Stimulated activated CD8-positive, alpha-beta memory T cell treated with anti-CD3 and anti-CD28 coated beads, Interleukin-4, amount 100 ng/mL, for 48 hours (primary cell): ENCODE measurements around the gene PLXNA4.

Experiments
- DNase-seq: peaks from one replicate; pipeline ENCODE4 v3.0.0-alpha.2; 2020

PLXNA4 gene

DNA sequence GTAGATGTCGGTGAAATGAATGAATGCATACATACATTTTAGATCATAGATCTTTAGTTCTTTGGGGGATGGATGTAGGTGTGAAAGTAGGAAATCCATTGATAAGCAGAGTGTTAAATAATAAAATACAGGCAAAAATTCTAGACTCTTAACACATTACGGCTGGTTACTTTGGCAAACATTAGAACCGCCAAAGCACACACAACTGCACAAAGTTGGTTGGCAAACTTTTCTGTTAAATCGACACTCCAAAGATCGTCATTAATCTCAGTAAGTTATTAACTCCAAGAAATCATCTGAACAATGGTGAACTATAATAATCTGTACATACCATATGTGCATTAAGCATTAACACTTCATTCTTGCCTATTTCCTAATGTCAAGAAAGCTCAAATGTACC lies 231.2 kb downstream of the PLXNA4 start:
- DNase-seq: no peak

- DNase-seq: no peak
Observed at GRCh38 chr7:132343199-132343598, 233.1 kb downstream of the PLXNA4 start.

GRCh38 chr7:132337450-132338080 lies 238.7 kb downstream of the PLXNA4 start:
- DNase-seq: no peak

DNA sequence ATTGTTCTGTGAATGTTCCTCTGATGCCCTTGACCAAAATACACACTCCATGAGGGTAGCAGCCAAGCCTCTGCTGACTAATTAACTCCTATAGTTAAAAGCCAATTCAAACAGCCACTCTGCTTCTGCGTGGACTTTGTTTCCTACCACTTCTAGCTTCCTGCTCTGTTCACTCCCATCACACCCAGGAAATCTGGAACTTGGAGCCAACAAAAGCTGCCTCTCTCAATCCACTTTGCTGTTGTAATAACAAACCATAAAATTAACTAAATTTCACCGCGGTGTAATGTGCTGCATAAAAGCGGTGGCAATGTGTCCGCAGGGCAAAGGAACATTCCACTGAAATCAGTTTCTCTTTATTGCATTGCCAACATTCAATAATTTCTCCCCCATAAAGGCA lies 239.5 kb downstream of the PLXNA4 start:
- no peak for DNase-seq

GRCh38 chr7:132333301-132333700 lies 243.0 kb downstream of the PLXNA4 start:
- no peak for DNase-seq

DNA sequence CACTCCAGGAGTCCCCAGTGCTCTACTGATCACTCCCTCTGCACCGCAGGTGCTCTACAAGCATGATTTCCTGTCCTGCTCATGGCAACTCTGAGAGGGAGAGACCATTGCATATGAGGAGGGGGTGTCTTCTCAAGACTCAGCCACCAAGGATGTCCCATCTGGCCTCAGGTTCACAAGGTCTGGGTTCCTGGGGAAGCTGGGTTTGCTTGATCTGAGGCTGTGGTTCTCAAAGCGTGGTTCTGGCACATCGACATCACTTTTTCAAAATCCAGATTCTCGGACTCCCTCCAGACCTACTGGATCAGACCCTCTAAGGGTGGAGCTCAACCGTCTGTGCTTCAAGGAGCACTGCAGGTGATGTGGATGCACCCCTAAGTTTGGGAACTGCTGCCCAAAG lies 247.5 kb downstream of the PLXNA4 start:
- no peak for DNase-seq

- no peak for DNase-seq
Observed at GRCh38 chr7:132328047-132328620, 248.1 kb downstream of the PLXNA4 start.

- DNase-seq: no peak
Observed at GRCh38 chr7:132326878-132327589, 249.2 kb downstream of the PLXNA4 start.

DNA sequence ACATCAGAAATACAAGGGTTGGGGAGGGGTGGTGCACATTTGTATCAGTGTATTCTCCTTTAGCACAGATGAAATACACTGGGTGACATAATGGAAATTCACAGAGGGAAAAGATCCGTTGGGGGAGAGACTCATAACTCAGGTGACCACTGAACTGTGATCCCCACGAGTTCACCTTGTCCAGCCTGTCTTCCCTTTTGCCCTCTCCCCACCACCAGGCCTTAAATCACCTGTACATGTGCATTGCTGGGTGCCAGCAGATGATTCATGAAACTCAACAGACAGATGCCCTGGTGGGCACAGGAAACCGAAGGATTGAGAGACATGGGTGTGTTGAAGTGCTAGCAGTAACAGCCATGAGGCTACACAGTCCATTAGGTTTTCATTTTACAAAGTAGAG lies 253.3 kb downstream of the PLXNA4 start:
- DNase-seq: no peak

- DNase-seq: no peak
Observed at GRCh38 chr7:132321387-132321786, 254.9 kb downstream of the PLXNA4 start.

GRCh38 chr7:132319481-132319880 lies 256.8 kb downstream of the PLXNA4 start:
- no peak for DNase-seq

- DNase-seq: peak; percentile 86
Observed at GRCh38 chr7:132318352-132319318, 257.6 kb downstream of the PLXNA4 start.

- no peak for DNase-seq
Observed at GRCh38 chr7:132317701-132318351, 258.4 kb downstream of the PLXNA4 start.

DNA sequence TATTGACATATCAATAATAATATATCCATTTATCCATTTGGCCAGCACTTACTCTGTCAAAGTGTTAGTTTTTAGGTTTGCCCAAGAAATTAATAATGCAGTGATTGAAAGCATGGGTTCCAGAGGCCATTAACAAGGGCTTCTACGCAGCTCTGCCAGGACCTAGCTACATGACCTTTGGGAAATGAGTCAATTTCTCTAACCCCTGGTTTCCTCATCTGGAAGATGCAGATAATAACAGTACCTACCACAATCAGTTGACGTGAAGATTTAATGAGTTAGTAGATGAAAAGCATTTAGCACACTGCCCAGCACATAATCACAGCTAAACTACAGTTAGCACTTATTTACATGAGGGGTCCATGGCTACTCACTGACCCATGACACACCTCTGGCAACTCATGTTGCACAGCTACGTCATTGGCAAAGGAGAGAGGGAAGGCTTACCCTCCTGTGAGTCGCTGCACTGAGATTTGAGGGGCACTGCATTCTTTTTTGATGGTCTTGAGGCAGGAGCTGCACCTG lies 263.7 kb downstream of the PLXNA4 start:
- DNase-seq: no peak

DNA sequence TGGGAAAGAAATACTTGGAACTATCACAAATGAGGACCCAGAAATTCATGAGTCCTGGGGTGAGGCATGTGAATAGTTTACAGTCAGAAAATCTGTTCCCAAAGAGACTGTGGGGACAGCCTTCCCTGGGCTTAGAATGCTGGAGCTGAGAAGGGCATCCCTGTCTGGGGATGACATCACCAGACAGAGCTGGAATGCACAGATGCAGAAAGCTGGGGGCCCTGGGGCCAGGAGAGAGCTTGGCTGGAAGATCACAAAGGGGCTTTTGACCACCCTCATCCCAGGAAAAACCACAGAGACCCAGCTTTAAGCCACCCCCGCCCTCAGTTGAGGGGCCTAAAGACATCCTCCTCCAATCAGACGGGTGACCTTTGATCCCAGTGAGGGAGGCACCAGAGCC lies 264.5 kb downstream of the PLXNA4 start:
- no peak for DNase-seq

DNA sequence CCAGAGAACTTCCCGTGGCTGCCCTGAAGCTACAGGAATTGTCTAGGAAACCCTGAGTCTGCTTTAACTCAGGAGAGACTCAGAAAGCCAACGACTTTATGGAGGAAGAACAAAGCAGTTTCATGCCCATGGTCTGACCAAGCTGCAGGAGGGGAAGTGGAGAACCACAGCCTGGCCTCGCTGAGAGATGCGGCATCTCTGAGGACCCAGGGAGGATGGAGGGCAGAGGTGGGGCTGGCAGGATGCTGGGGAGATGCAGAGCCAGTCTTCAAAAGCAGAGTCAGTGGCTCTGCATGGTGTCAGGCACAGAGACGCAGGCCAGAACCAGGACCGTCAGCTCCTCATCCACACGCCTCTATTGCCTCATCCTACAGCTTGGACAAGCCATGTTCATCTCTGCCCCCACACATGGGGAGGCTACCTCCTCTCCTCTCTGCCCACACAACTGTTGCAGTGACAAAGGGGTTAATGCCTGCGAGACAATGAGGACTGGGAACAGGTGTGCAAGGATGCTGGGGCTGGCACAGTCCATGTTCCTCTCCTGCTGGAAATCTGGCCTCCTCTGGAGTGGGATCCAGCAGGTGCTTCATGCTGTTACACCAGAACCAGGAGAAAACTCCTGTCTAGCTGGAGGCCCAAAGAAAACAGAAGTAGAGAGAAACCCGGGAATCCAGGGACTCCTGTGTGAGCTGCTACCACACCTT lies 267.0 kb downstream of the PLXNA4 start:
- DNase-seq: no peak

DNA sequence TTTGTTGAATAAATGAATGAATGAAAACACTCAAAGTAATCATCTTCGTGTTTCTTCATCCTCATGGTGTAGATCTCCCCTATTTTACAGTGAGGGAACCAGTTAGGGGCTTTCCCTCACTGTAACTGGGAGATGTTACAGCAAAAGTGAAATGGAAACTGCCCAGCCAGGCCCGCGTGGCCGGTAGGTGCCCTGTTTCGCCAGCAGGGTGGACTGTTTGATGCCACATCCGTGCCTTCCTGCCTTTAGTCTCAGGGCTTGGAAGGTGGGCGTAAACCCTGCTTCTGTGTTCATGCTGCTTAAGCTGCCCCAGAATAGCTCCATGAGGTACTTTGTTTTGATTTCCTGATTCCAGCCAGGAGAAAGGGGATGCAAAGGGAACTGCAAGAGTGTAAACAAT lies 268.8 kb downstream of the PLXNA4 start:
- no peak for DNase-seq

- DNase-seq: no peak
Observed at GRCh38 chr7:132300599-132301277, 275.5 kb downstream of the PLXNA4 start.

- DNase-seq: no peak
Observed at GRCh38 chr7:132298790-132299189, 277.5 kb downstream of the PLXNA4 start.

DNA sequence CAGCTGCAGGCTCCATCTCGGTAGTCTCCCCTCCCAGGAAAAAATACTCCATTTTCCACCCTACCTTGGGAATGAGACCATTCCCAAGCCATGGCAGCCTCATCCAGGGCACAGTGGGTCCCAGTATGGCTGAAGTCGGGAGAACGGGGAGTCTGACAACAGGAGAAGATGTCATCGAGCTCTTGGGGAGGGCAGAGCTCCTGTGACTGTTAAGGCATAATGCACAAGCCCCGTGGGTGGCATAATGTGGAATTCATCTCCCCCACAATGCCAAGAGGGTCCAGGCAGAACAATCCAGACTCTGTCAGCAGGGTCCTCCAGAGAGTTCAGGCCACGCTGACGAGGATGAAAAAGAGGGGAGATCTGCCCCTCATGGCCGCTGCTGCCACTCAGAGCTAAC lies 279.4 kb downstream of the PLXNA4 start:
- no peak for DNase-seq

GRCh38 chr7:132295175-132295574 lies 281.1 kb downstream of the PLXNA4 start:
- DNase-seq: no peak
